HG03558 (cell line): Measurements from ENCODE around the gene CCDC85C.

ENCODE experiments used
- ATAC-seq: cut with Tn5 transposase; IDR thresholded peaks from one replicate; pipeline ENCODE4 v1.9.1; 2021; ENCODE audit warnings: moderate number of reproducible peaks; ENCODE audit not compliant: unreplicated experiment; ENCODE audit errors: extremely low read depth

The CCDC85C gene

GRCh38 chr14:99562856-99563748 lies 40.9 kb downstream of the CCDC85C start:
- ATAC-seq = no peak

- ATAC-seq = no peak
Measured at GRCh38 chr14:99561864-99562263, 42.1 kb downstream of the CCDC85C start.

DNA sequence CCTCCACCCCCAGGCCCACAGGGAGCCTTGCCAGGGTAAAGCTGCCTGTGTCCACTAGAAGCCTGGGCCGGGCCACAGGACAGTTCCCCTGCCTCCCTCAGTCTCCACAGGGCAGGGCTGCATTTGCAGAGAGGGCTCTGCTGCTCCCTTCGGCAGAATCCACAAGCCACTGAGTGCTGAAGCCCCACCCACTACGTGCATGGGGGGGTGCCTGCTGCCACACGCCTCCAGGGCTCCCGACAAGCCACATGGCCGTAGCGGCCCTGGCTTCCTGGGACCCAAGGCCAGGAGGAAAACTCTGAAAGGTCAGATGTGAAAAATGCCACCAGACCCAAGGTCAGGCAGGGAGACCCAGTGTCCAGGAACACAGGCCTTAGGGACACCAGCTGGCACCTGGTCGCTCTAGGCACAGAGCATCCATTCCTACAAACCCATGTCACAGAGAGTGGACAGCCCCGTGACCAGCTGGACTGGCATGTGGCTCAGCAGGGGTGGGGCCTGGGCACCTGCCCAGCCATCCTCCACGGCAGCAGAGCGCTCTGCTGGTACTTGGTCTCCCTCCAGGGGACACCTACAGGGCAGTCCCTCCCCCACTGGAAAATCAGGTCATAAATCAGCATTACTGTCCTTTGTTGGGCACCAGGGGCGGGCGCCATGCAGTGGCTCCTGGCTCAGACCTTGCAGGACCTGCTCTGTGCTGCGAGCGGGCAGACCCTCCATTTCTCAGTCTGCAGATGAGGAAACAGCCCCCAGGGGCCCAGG lies 42.9 kb downstream of the CCDC85C start:
- ATAC-seq = no peak

- no peak for ATAC-seq
Measured at GRCh38 chr14:99560403-99560802, 43.6 kb downstream of the CCDC85C start.

DNA sequence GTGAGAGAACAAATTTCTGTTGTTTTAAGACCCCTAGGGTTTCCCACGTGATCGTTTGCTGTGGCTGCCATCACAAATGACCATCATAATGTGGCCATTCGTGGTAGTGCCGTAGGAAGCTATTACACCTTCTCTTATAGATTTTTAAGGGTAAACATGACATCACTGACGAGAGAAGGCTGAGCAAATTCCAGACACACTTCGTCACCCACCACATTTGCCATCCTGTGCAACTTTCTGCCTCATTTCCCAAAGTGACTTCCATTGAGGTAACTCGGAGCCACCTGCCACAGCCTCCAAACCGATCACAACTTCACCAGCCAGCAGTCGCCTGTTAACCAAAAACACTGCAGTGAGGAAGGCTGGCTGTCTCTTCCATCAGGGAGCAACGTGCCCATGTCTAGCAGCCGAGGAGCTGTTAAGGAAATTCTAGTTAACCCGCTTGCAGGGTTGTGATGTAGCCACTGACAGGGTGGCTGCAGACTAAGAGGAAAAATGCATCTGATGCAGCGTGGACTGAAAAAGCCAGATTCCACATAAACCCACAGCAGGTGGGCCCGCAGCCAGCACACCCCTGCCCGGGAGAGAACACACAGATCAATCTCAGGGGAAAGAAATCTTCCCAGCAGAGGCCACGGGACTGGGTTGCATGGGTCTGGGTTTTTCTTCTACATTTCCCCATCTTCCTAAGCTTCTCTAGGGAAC lies 44.6 kb downstream of the CCDC85C start:
- ATAC-seq = no peak

GRCh38 chr14:99556134-99556791 lies 47.7 kb downstream of the CCDC85C start:
- no peak for ATAC-seq

DNA sequence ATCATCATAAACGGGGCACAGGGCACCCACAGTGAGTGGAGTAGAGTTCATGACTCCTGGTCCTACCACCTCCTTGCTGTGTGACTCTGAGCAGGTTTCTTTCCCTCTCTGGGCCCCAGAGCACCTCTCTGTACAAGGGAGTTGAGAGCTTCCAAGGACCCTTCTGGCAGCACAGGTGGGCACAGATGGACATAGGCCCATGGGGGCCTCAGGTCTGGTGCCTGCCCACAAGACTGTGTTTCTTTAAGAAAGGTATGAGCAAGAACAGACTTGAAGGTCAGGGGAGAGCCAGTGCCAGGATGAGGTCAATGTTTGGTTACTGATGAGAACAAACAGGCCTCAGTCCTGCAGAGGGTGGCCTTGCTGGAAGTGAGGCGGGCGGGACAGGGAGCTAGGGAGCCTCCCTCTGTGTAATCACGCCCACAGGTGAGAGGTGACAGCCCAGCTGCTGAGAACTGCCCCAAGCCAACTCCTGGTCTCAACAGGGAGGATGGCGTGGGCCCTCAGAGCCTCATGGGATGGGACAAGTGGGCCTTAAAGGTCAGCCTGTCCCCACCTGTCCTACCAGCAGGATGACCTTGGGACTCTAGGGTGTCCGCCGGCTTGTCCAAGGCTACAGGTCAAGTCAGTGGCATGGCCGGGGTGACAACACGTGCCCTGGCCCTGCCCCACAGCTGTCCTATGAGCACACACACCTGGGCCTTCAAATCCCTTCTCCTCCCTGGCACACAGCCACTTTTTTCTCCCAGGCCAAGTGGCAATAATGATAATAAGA lies 49.1 kb downstream of the CCDC85C start:
- no peak for ATAC-seq

DNA sequence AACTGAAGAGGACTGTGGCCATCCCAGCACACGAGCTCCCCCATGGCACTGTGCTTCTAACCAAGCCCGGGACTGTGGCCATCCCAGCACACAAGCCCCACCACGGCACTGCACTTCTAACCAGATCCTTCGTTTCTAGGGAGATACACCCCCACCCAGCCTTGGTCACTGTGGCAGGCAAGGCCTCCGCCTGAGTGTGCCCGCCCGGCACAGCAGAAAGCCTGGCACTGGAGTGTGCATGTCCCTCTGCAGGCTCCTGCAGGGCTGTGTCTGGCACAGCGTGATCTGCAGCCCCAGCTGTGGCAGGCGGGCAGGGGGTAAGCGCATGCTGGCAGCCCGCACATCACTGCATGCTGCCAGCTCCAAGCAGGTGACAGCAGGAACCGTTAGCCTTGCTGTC lies 49.8 kb downstream of the CCDC85C start:
- no peak for ATAC-seq

GRCh38 chr14:99552572-99553216 lies 51.3 kb downstream of the CCDC85C start:
- no peak for ATAC-seq

DNA sequence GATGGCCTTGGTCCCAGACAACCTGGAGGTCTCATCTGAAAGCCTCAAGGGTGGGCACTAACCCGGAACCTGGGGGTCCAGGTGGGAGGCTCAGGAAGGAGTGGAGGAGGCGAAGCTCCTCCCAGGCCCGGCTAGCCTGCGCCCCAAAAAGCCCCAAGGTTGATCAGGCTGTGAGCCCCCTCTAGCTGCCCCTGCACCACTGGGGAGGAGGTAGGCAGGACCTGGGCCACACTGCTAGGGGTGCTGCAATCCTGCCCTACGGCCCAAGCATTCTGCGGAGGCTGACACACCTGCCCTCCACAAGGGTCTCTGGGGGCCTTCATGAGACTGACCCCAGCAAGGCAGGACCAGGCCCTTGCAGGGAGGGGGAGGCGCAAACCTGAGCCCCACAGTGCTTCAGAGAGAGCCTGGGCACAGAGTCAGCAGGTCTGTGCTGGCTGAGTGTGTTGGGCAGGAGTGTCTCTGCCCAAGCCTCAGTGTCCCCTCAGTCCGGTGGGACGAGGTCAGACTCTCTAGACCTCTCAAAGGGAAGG lies 51.9 kb downstream of the CCDC85C start:
- ATAC-seq = no peak

- ATAC-seq = no peak
Measured at GRCh38 chr14:99551034-99551922, 52.7 kb downstream of the CCDC85C start.

DNA sequence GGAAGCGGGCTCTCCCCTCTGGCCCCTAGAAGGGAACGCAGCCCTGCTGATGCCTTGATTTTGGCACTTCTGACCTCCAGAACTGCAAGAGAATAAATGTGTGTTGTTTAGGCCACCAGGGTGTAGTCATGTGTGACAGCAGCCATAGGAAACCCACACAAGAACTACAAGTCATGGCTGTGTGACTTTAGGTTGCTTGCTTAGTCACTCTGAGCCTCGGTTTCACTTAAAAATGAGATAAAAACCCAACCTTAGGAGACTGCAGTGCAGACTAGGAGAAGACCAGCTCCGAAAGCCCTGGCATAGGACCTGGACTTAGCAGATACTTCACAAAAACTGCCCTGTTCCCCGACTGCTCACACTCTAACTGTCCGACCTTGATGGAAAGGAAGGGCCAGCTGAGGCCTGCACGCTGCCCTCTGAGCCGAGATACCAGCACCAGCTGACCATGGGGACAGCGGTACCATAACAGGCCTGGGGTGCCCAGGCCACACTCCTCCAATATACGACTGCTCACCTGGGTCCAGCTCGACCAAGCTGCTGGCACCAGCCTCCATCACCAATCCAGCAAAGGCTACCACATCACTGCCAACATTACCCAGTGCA lies 53.5 kb downstream of the CCDC85C start:
- ATAC-seq = no peak

GRCh38 chr14:99549684-99550083 lies 54.3 kb downstream of the CCDC85C start:
- ATAC-seq = no peak

DNA sequence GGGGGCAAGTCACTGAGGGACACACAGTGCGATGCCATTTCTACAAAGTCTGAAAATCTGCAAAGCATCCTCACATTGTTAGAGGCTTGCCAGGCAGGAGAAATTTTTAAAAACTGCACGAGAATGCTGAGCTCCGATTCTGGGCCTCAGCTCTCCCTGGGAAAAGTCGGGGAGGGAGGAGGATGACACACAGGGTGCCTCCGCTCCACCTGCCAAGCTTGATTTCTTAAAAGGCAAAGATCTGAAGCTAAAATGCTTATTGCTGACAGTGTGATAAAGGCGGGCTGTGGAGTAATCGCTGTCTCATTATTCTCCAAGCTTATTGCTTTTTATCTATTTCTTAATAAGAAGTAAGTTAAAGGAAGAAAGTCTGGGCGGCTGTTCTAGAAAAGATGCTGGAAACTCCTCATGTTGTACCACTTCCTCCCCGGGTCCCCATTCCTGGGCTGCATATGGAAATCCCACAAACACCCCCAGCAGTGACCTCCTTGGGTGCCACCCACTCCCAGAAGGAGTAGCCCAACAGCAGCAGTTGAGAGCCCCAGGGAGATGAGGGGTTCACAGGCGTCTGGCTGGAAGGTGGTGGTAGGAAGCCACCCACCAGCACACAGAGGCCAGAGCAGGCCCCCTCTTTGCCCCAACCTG lies 55.0 kb downstream of the CCDC85C start:
- no peak for ATAC-seq

DNA sequence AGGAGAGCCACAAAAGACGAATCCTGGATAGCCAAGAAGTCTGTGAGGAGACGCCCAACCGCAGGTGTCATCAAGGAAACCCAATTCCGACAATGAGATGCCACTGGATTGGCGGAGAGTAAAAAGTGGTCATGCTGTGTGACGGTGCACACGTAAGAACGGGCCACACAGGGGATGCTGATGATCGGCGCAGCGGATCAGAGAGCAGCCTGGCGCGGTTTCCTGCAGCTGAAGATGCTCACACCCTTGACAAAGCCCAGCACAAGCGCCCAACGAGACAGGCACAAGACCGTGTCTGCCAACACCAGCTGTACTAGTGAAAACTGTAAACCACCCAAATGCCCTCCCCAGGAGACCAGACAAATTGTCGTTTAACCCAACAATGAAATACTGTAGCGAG lies 55.8 kb downstream of the CCDC85C start:
- ATAC-seq = no peak

DNA sequence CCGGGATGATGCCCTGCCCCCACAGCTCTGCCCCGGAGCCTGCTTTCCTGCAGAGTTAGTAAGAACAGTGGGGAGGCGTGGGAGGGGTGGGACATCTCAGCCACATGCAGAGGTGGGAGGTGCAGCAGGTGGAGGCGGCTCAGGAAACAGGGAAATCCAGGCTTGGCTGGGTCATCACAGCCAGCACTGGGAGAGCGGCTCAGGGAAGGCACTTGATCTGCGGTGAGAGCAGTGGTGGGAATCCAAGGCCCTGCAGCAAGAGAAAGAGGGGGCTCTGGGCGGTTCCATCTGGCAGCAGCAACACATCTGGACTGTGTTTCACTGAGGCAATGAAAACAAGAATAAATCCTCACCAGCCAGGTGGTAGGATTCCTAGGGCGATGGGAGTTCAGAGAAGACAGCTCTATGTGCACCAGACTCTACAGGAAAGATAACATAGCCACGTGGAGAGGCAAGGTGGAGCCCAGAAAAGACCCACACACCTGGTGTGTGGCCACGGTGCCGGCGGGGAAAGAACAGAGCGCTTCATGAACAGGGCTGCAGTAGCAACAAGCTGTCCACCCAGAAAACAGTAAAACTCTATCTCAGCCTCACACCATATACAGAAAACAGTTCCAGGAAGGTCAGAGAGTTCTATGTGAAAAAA lies 57.6 kb downstream of the CCDC85C start:
- no peak for ATAC-seq

GRCh38 chr14:99545586-99545985 lies 58.4 kb downstream of the CCDC85C start:
- no peak for ATAC-seq
